Fibroblast of pulmonary artery (primary cell): ENCODE data around the gene CPEB3.
A peak's percentile ranks its signal among the peaks of the same experiment; 100 is the strongest.

Source experiments
- DNase-seq: peaks from one replicate; pipeline ENCODE4 v3.0.0-alpha.2; 2010; ENCODE audit warnings: low read depth
- H3K4me3 ChIP-seq: replicated peaks from 2 replicates; pipeline ENCODE4 v1.5.1; 2011; ENCODE audit warnings: low read depth, mild to moderate bottlenecking, control low read depth, low read length, moderate library complexity
- CTCF ChIP-seq: IDR thresholded peaks from 2 replicates; pipeline ENCODE4 v1.5.1; 2011; ENCODE audit warnings: mild to moderate bottlenecking, control low read depth, low read length, inconsistent platforms; ENCODE audit errors: missing control alignments

Gene CPEB3

GRCh38 chr10:92213049-92213448, 77.8 kb downstream of the CPEB3 start:
- H3K4me3 ChIP-seq = no peak overlapping the region
- no peak for TF ChIP-seq CTCF

GRCh38 chr10:92208736-92209135, 82.1 kb downstream of the CPEB3 start:
- DNase-seq = peak; percentile 27
- TF ChIP-seq CTCF = no peak
- H3K4me3 ChIP-seq = no peak overlapping the region

More at GRCh38 chr10:92213049-92213448, 77.8 kb downstream of the CPEB3 start:
- DNase-seq = no peak

- DNase-seq = peak; percentile 44
- TF ChIP-seq CTCF = no peak
- no peak overlapping the region for H3K4me3 ChIP-seq
Measured at GRCh38 chr10:92208157-92208720, 82.6 kb downstream of the CPEB3 start.

GRCh38 chr10:92207061-92207460, 83.8 kb downstream of the CPEB3 start:
- TF ChIP-seq CTCF = no peak
- no peak overlapping the region for H3K4me3 ChIP-seq
- no peak for DNase-seq

GRCh38 chr10:92203919-92204623, 86.8 kb downstream of the CPEB3 start:
- TF ChIP-seq CTCF = no peak
- DNase-seq = no peak
- H3K4me3 ChIP-seq = no peak overlapping the region

- no peak overlapping the region for H3K4me3 ChIP-seq
- DNase-seq = no peak
- TF ChIP-seq CTCF = no peak
Measured at GRCh38 chr10:92202536-92202935, 88.3 kb downstream of the CPEB3 start.

- no peak overlapping the region for H3K4me3 ChIP-seq
- DNase-seq = no peak
- no peak for TF ChIP-seq CTCF
Measured at GRCh38 chr10:92200564-92200963, 90.3 kb downstream of the CPEB3 start.
